Activated T-helper 2 cell treated with anti-CD3 and anti-CD28 coated beads, Interferon-gamma antibody, Interleukin-2, Interleukin-4, amounts not matched to agents 10 μg/mL and 5 μg/mL and 100 μg/mL, durations not matched to agents 14 hours and 24 hours and 36 hours (primary cell): ENCODE measurements around the gene FARS2. TPM values are rescaled to one million over a fixed set of nuclear protein-coding genes. Genes with fewer than 3 reads are reported as not detected.

Experiments
- DNase-seq: peaks from one replicate; pipeline ENCODE4 v3.0.0; 2021; ENCODE audit warnings: low spot score
- H3K27ac Mint-ChIP-seq: one replicate; pipeline ENCODE4 v1.8.0; 2021; ENCODE audit warnings: mixed read lengths
- H3K27me3 Mint-ChIP-seq: one replicate; pipeline ENCODE4 v1.8.0; 2021; ENCODE audit warnings: low read depth, mixed read lengths
- H3K36me3 Mint-ChIP-seq: one replicate; pipeline ENCODE4 v1.8.0; 2021; ENCODE audit warnings: low read depth, mixed read lengths
- H3K4me1 Mint-ChIP-seq: one replicate; pipeline ENCODE4 v1.8.0; 2021; ENCODE audit warnings: low read depth, mixed read lengths
- H3K4me3 Mint-ChIP-seq: one replicate; pipeline ENCODE4 v1.8.0; 2021; ENCODE audit warnings: low read depth, mild to moderate bottlenecking, moderate library complexity, mixed read lengths
- H3K9me3 Mint-ChIP-seq: one replicate; pipeline ENCODE4 v1.8.0; 2021; ENCODE audit warnings: mixed read lengths
- intact Hi-C: fragments of 100-400 bp; cut with micrococcal nuclease; formaldehyde crosslinking; loops from one replicate; pipeline ENCODE4 v1.15.1; 2023
- total RNA-seq: library from RNA; stranded (reverse); gene quantifications from 2 replicates; pipeline ENCODE4 v1.2.3, GENCODE V29; 2022

FARS2 gene
- total RNA-seq, 1 donor from 2014 or later, result 19.7 TPM

DNA sequence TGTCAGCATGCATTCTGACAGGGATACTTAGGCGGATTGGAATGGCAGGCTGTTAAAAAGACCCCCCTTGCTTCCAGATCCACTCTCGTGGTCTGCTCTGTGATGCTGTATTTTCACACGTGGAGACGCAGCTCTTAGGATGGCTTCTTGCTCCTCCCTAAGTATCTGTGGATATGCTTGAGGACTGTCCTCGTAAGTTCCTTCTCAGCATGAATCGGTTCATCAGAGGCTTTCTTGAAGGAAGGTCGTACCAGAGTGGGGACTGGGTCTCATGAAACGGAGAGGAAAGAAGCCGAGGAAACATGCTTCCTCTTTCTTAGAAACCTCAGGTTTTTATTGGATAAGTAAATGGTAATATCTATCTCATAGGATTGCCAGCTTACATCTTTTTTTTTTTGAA is 220.4 kb downstream of the FARS2 start:
- H3K4me3 Mint-ChIP-seq, result no peak overlapping the region
- no peak for DNase-seq
- no peaks in the 10 kb centered on the region for H3K27me3 Mint-ChIP-seq
- intact Hi-C loops, result no loop called here
- no peaks in the 10 kb centered on the region for H3K36me3 Mint-ChIP-seq
- peaks cover 4% of the 10 kb centered on the region for H3K4me1 Mint-ChIP-seq
- no peak overlapping the region for H3K27ac Mint-ChIP-seq
- H3K9me3 Mint-ChIP-seq, result no peaks in the 10 kb centered on the region

DNA sequence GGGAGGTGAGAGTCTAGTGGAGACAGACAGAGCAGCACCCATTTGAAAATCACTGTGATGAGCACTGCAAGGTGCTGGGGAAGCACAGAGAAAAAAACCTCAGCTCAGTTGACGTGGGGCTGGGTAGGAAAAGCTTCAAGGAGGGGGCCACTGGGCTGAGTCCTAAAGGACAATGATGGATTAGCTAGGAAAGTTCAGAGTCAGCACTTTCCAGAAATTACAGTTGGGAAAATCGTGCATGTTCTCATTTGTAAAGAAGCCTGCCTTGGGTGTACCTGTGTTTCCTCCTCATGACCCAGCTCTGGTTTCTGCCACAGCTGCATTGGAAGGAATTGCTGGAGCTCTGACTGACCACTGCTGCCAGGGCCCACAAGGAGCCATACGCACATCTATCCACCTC is 221.3 kb downstream of the FARS2 start:
- intact Hi-C loops, result no loop called here
- no peak overlapping the region for H3K4me3 Mint-ChIP-seq
- H3K27me3 Mint-ChIP-seq, result no peaks in the 10 kb centered on the region
- H3K36me3 Mint-ChIP-seq, result peaks cover 2% of the 10 kb centered on the region
- H3K9me3 Mint-ChIP-seq, result no peaks in the 10 kb centered on the region
- DNase-seq, result no peak
- peaks cover 4% of the 10 kb centered on the region for H3K4me1 Mint-ChIP-seq
- no peak overlapping the region for H3K27ac Mint-ChIP-seq

DNA sequence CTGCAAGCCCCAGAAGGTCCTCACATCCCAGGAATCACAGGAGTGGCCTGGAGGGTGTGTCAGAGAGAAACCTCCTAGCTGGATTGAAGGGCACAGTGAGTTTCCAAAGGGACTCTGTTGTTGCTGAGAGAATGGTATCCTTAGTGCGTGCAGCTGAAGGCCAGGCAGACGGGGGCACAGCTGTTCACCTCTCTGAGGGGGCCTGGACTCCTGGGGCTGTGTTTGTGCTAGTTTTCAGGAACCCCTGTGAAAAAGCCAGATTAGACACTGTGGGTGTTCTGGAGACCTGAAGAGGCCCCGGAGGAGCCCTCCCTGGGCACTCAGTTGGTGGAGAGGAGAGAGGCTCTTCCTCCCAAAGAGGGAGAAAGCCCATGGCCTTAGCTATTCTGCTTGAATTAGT is 223.4 kb downstream of the FARS2 start:
- no peaks in the 10 kb centered on the region for H3K9me3 Mint-ChIP-seq
- H3K4me1 Mint-ChIP-seq, result peaks cover 4% of the 10 kb centered on the region
- no peak for DNase-seq
- H3K27ac Mint-ChIP-seq, result no peak overlapping the region
- H3K27me3 Mint-ChIP-seq, result no peaks in the 10 kb centered on the region
- intact Hi-C loops, result no loop called here
- H3K36me3 Mint-ChIP-seq, result peaks cover 2% of the 10 kb centered on the region
- no peak overlapping the region for H3K4me3 Mint-ChIP-seq

DNA sequence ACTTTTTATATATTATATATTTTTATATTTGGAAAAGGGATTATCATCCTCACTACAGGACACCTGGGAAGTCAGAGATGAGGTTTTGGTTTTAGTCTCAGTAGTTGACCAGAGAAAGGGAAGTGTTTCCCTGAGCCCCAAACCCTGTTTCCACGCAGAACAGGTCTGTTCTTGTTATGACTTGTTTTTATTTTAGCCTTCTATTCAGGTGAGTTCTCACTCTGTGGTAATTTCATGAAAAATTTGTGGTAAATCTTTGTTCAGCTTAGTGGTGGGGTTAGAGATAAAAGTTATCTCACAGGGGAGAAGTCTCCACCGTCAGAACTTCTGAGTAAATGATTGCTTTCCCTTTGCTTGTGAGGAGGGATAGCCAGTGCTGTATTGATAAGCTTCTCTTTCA is 224.9 kb downstream of the FARS2 start:
- H3K27me3 Mint-ChIP-seq, result no peaks in the 10 kb centered on the region
- no peak overlapping the region for H3K27ac Mint-ChIP-seq
- H3K9me3 Mint-ChIP-seq, result no peaks in the 10 kb centered on the region
- DNase-seq, result no peak
- peaks cover 4% of the 10 kb centered on the region for H3K4me1 Mint-ChIP-seq
- H3K36me3 Mint-ChIP-seq, result peaks cover 2% of the 10 kb centered on the region
- intact Hi-C loops, result no loop called here
- no peak overlapping the region for H3K4me3 Mint-ChIP-seq

DNA sequence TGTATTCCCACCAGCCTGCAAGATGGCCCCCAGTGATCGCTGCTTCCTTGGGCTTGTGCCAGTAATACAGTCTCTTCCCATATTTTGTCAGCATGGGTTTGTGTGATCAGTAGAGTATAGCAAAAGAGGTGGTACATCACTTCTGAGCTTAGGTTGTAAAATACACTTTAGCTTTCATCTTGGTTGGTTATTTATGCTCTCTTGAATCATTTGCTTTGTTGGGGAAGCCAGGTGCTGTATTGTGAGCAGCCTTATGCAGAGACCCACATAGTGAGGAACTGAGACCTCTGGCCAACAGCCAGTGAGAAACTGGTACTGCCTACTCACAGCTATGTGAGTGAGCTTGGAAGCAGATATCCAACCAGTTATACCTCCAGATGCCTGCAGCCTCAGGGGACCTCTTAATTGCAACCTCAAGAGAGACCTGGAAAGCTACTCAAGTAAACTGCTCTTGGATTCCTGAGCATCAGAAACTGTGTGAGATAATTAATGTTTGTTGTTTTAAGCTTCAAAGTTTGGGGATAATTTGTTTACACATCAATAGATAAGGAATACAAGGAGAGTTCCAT is 229.3 kb downstream of the FARS2 start:
- DNase-seq, result no peak
- Mint-ChIP-seq H3K9me3 (no peaks in the 10 kb centered on the region), H3K4me1 (peaks cover 4% of the 10 kb centered on the region), H3K27ac (no peak overlapping the region), H3K4me3 (no peak overlapping the region), H3K36me3 (peaks cover 2% of the 10 kb centered on the region), H3K27me3 (no peaks in the 10 kb centered on the region)
- intact Hi-C loops, result no loop called here

DNA sequence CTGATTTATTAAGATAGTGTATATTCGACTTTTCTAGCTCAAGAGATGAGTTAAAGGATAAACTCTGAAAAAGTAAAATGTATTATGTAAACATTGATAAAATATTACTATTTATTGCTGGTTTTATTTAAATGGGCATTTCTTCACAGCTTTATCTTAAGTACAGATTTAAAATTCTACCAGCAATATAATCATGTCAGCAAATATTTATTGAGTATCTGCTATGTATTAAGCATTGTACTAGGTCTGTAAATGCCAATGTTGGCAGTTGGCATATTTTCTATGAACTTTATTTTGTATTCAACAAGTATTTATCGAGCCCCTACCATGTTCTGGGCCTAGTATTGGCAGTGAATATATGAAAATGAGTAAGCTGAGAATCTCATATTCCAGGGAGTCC is 231.0 kb downstream of the FARS2 start:
- Mint-ChIP-seq H3K36me3 (no peaks in the 10 kb centered on the region), H3K27ac (no peak overlapping the region), H3K9me3 (no peaks in the 10 kb centered on the region), H3K27me3 (no peaks in the 10 kb centered on the region), H3K4me1 (no peaks in the 10 kb centered on the region), H3K4me3 (no peak overlapping the region)
- intact Hi-C loops, result no loop called here
- DNase-seq, result no peak

DNA sequence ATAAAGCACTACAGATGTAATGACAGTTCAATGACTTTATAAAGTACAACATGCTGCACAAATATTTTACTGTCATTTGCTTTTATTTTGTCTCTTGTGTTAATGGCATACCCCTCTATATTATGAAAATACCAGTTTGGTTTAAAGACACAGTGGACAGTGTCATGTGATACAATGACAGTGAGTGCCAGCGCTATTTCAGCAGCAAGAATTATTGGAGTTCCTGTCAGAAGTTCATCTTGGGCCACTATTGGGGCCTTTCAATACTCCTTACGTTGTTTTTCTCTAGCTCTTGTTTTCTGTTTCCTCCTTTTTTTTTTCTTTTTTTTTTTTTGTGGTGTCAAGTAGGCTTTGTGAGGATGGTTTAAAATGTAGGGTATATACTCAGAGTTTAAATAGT is 232.5 kb downstream of the FARS2 start:
- no peaks in the 10 kb centered on the region for H3K9me3 Mint-ChIP-seq
- no peaks in the 10 kb centered on the region for H3K27me3 Mint-ChIP-seq
- peaks cover 9% of the 10 kb centered on the region for H3K36me3 Mint-ChIP-seq
- intact Hi-C loops, result no loop called here
- peaks cover 11% of the 10 kb centered on the region for H3K4me1 Mint-ChIP-seq
- DNase-seq, result no peak
- H3K27ac Mint-ChIP-seq, result no peak overlapping the region
- no peak overlapping the region for H3K4me3 Mint-ChIP-seq

DNA sequence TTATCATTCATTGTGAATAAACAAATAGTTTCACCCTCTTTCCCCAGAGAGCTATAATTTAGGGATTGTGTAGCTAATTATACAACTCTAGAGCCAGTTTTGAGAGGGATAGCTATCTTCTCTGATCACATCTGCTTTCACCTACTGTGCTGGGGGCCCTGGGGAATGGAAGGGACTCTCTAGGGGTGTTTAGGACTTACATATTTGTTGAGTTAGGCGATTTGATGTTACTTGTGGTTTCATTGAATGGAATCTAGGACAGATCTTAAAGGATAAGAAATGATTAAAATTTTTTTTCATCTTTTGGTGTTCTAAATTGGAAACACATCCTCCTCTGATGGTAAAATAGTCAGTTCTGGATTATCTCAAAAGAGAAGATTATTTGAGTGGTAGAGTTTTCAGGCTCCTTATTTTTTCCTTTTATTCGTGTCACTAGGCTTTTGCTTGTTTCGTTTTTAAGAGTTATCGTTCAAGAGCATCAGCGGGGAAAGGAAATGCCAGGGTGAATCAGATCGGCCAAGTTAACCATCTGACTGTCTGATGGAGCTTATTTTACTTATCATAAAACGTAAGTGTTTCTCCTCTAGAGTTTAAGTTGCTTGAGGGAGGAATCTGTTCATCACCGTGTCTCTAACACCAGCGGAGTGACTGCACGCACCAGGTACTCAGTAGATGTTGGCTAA is 236.7 kb downstream of the FARS2 start:
- Mint-ChIP-seq H3K4me3 (peak overlapping the region; percentile 43), H3K27me3 (no peaks in the 10 kb centered on the region), H3K27ac (peak overlapping the region; percentile 59), H3K9me3 (no peaks in the 10 kb centered on the region), H3K36me3 (peaks cover 12% of the 10 kb centered on the region), H3K4me1 (peaks cover 33% of the 10 kb centered on the region)
- DNase-seq, result no peak
- intact Hi-C loops, result loop anchor here (2.0 kb wide), 1 partner anchor 21 kb away; no protein-coding TSS in a partner anchor

DNA sequence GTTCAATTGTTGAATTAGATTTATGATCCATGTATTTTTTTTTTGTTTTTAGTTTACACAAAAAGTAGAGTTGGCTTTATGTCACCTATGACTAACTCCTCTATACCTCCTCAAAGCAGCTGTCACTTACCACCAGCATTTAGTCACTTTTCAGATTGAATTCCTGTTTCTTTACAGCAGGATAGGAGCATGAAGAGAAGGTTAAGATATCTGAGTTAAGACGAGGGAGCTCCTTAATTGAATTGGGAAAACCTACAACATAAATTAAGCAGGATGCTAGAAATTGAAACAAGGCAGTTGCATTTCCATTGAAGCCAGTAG is 237.2 kb downstream of the FARS2 start:
- Mint-ChIP-seq H3K9me3 (no peaks in the 10 kb centered on the region), H3K36me3 (peaks cover 12% of the 10 kb centered on the region), H3K27me3 (no peaks in the 10 kb centered on the region), H3K27ac (peak overlapping the region; percentile 59), H3K4me3 (no peak overlapping the region), H3K4me1 (peaks cover 33% of the 10 kb centered on the region)
- DNase-seq, result no peak
- intact Hi-C loops, result loop anchor here (2.0 kb wide), 1 partner anchor 20 kb away; no protein-coding TSS in a partner anchor

DNA sequence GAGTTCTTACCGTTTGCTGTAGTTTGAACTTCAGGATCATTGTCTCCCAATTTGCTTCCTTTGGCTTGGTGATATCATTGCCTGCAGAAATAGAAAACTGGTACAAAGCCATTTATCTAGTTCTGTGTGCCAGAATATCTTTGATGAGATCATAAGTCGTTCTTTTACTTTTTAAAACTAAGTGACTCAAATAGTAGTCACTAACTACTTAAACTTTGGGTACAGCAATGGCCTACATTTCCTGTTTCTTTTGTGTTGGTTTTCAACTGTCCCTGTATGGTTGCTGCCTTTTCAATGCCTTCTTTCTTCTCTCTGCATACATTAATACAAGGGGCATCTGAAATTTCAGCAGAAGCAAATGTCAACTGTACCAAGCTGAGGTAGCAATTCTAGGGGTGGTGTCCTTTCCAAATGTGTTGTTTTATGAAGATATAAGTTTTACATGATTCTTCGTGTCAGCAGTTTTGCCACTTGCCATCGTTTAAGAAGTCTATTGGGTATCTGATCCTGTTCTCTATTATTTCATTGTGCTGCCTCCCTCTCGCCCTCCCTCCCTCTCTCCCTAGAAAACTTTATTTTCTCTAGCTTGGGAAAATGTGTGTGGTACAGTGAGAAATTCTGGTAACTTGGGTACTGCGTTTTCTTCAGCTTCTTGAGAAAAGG is 238.5 kb downstream of the FARS2 start:
- no peak for DNase-seq
- intact Hi-C loops, result loop anchor here (2.0 kb wide), 1 partner anchor 19 kb away; no protein-coding TSS in a partner anchor
- Mint-ChIP-seq H3K27ac (peak overlapping the region; percentile 66), H3K4me1 (peaks cover 33% of the 10 kb centered on the region), H3K4me3 (no peak overlapping the region), H3K27me3 (no peaks in the 10 kb centered on the region), H3K36me3 (peaks cover 12% of the 10 kb centered on the region), H3K9me3 (no peaks in the 10 kb centered on the region)

DNA sequence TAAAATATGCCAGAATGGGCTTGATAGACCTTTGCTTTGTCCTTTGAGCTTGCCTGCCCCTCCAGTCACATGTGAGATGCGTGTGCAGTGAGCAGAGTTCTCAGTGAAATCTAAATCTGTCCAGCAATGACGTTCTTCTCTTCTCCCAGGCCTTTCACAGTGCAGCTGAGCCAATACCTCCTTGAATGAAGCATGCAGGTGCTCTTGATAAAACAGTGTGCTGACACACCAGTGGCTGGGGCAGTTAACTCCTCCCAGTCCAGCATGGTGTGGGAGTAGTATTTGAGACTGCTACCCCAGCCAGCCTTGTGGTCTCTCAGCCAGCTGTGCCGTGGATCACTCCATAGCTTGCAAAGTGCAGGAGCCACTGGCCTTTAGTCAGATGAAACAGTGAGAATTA is 240.5 kb downstream of the FARS2 start:
- no peak for DNase-seq
- Mint-ChIP-seq H3K9me3 (no peaks in the 10 kb centered on the region), H3K27ac (no peak overlapping the region), H3K4me3 (no peak overlapping the region), H3K27me3 (no peaks in the 10 kb centered on the region), H3K4me1 (peaks cover 36% of the 10 kb centered on the region), H3K36me3 (peaks cover 12% of the 10 kb centered on the region)
- intact Hi-C loops, result no loop called here

DNA sequence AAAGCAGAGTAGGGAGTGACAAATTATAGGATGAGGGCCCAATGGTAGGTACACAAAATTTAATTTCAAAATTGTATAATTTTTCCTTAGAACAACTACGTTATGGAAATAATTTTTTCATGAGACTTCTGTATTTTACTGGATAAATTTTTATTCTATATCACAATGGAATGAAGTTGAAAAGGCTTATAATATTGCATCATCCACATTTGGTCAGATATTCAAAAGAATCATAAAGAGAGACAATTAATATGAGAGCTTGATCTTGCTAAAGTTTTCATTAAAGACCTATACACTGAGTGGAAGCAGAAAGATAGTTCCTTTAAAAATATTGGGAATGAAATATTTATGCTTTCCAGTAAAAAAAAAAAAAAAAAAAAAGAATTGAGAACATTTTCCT is 242.8 kb downstream of the FARS2 start:
- no peak overlapping the region for H3K27ac Mint-ChIP-seq
- no peaks in the 10 kb centered on the region for H3K27me3 Mint-ChIP-seq
- intact Hi-C loops, result no loop called here
- DNase-seq, result no peak
- peaks cover 2% of the 10 kb centered on the region for H3K36me3 Mint-ChIP-seq
- H3K4me3 Mint-ChIP-seq, result no peak overlapping the region
- peaks cover 30% of the 10 kb centered on the region for H3K4me1 Mint-ChIP-seq
- no peaks in the 10 kb centered on the region for H3K9me3 Mint-ChIP-seq

DNA sequence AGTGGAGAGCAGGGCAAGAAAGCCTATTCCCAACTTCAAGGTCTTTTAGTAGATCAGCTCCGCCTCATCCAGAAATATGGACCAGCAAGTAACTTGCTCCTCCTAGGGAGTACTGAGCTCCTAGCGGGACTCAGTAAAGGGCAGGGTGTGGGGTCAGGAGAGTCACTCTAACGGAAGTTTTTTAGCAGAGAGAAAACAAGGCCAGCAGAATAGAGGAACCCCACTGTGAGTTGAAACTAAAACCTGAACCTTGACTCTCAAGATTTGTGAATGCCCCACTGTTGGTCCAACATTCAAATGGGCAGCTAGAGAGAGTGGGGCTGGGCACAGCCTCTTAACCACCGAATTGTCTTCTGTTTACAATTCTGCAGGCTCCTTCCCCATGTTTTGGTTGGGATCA is 244.8 kb downstream of the FARS2 start:
- no peak overlapping the region for H3K27ac Mint-ChIP-seq
- DNase-seq, result no peak
- peaks cover 14% of the 10 kb centered on the region for H3K4me1 Mint-ChIP-seq
- no peaks in the 10 kb centered on the region for H3K27me3 Mint-ChIP-seq
- H3K36me3 Mint-ChIP-seq, result no peaks in the 10 kb centered on the region
- H3K4me3 Mint-ChIP-seq, result no peak overlapping the region
- intact Hi-C loops, result no loop called here
- H3K9me3 Mint-ChIP-seq, result no peaks in the 10 kb centered on the region
